H1 (cell line): ENCODE data around the gene C16orf90. TPM values are rescaled to one million over a fixed set of nuclear protein-coding genes. Genes with fewer than 3 reads are reported as not detected.

Experiments
- CTCF ChIA-PET: fragments of 300-600 bp; sonication (Branson Sonifier 250); formaldehyde crosslinking; loops from one replicate; lab custom pipeline; 2021; ENCODE audit not compliant: partially characterized antibody; lab: Charles Lee
- POLR2A ChIA-PET: fragments of 300-600 bp; sonication (Branson Sonifier 250); formaldehyde crosslinking; loops from one replicate; lab custom pipeline; 2021; ENCODE audit warnings: inconsistent platforms; ENCODE audit not compliant: partially characterized antibody; lab: Charles Lee
- DNase-seq, 2 experiments: peaks; one replicate each; pipeline versions ENCODE4 v3.0.0 to v3.0.0-alpha.2; 2010 to 2022; ENCODE audit warnings: low spot score in 2 of 2, low read depth in 1 of 2, mixed read lengths in 1 of 2
- FAIRE-seq: peaks from 2 replicates; lab custom pipeline; 2011; peaks lifted over from hg19 to GRCh38; lab: Jason Lieb, UNC
- H2AFZ ChIP-seq: 2 replicates; pipeline ENCODE4 v1.8.1; 2012; ENCODE audit warnings: low read length, inconsistent platforms
- H2AK5ac ChIP-seq: 2 replicates; pipeline ENCODE4 v1.6.1; 2013; ENCODE audit warnings: low read depth, low read length
- H2BK120ac ChIP-seq: replicated peaks from 2 replicates; pipeline ENCODE3; 2013; ENCODE audit warnings: low read depth, low read length, inconsistent platforms
- H2BK12ac ChIP-seq: 2 replicates; pipeline ENCODE4 v1.6.1; 2013; ENCODE audit warnings: low read depth, low read length
- H2BK15ac ChIP-seq: 2 replicates; pipeline ENCODE4 v1.6.1; 2013; ENCODE audit warnings: low read length
- H2BK20ac ChIP-seq: 2 replicates; pipeline ENCODE4 v1.6.1; 2013; ENCODE audit warnings: low read length
- H2BK5ac ChIP-seq: 2 replicates; pipeline ENCODE4 v1.6.1; 2013; ENCODE audit warnings: low read depth, low read length
- H3K14ac ChIP-seq: 2 replicates; pipeline ENCODE4 v1.6.1; 2013; ENCODE audit warnings: inconsistent platforms; ENCODE audit not compliant: insufficient read length
- H3K18ac ChIP-seq: 2 replicates; pipeline ENCODE4 v1.6.1; 2013; ENCODE audit warnings: low read length; ENCODE audit errors: extremely low read depth
- H3K23ac ChIP-seq: 2 replicates; pipeline ENCODE4 v1.6.1; 2013; ENCODE audit warnings: inconsistent platforms; ENCODE audit not compliant: insufficient read length
- H3K23me2 ChIP-seq: 2 replicates; pipeline ENCODE4 v1.6.1; 2013; ENCODE audit warnings: low read depth, low read length
- H3K27ac ChIP-seq: 2 replicates; pipeline ENCODE4 v1.6.1; 2011; ENCODE audit warnings: low read depth, low read length, inconsistent platforms
- H3K27me3 ChIP-seq, 4 experiments: replicated peaks in 1 of 4; 1 replicate in 1 of 4; 2 replicates in 3 of 4; pipeline versions ENCODE4 v1.6.1 to v1.8.1; 2011 to 2013; ENCODE audit warnings: low read length in 3 of 4, mild to moderate bottlenecking in 3 of 4, inconsistent platforms in 2 of 4, mixed read lengths in 2 of 4, moderate library complexity in 1 of 4; ENCODE audit not compliant: control insufficient read depth in 3 of 4, insufficient read depth in 3 of 4; ENCODE audit errors: extremely low read depth in 1 of 4
- H3K36me3 ChIP-seq, 4 experiments: 2 replicates each; pipeline versions ENCODE4 v1.6.1 to v1.8.1; 2011 to 2013; ENCODE audit warnings: mild to moderate bottlenecking in 4 of 4, low read length in 3 of 4, moderate library complexity in 2 of 4, control low read depth in 1 of 4, inconsistent platforms in 1 of 4; ENCODE audit not compliant: insufficient read depth in 4 of 4, control insufficient read depth in 2 of 4
- H3K4ac ChIP-seq: replicated peaks from 2 replicates; pipeline ENCODE3; 2013; ENCODE audit warnings: low read length, low read depth, mixed read lengths, inconsistent platforms; ENCODE audit not compliant: insufficient read length
- H3K4me1 ChIP-seq, 4 experiments: replicated peaks in 1 of 4; 1 replicate in 1 of 4; 2 replicates in 3 of 4; pipeline versions ENCODE4 v1.6.1 to v1.8.1; 2011 to 2013; ENCODE audit warnings: low read length in 3 of 4, inconsistent platforms in 2 of 4, mixed read lengths in 1 of 4; ENCODE audit not compliant: insufficient read depth in 4 of 4, control insufficient read depth in 3 of 4
- H3K4me2 ChIP-seq, 2 experiments: 2 replicates each; pipeline versions ENCODE4 v1.6.1 to v1.8.1; 2011 to 2013; ENCODE audit warnings: low read depth in 2 of 2, low read length in 2 of 2, control low read depth in 1 of 2, inconsistent platforms in 1 of 2, mild to moderate bottlenecking in 1 of 2; ENCODE audit not compliant: insufficient read depth in 1 of 2
- H3K4me3 ChIP-seq, 4 experiments: fragments of 200-600, 300-600 bp in 1 of 4; sonication (generic), shearing (Covaris generic), sonication (Bioruptor Twin) in 1 of 4; 2 replicates each; pipeline versions ENCODE4 v1.5.1 to v1.8.1; 2011 to 2016; ENCODE audit warnings: low read length in 4 of 4, low read depth in 3 of 4, control low read depth in 2 of 4, inconsistent platforms in 2 of 4, mild to moderate bottlenecking in 2 of 4, mixed read lengths in 1 of 4, moderate library complexity in 1 of 4; ENCODE audit not compliant: insufficient read depth in 2 of 4; ENCODE audit errors: extremely low read depth in 1 of 4
- H3K56ac ChIP-seq: replicated peaks from 2 replicates; pipeline ENCODE3; 2013; ENCODE audit warnings: low read depth, mild to moderate bottlenecking, mixed read lengths, low read length, inconsistent platforms; ENCODE audit not compliant: insufficient read length
- H3K79me1 ChIP-seq: 2 replicates; pipeline ENCODE4 v1.6.1; 2013; ENCODE audit warnings: low read depth, low read length, control low read depth
- H3K79me2 ChIP-seq, 2 experiments: 2 replicates each; pipeline versions ENCODE4 v1.6.1 to v1.8.1; 2012 to 2013; ENCODE audit warnings: low read length in 2 of 2, mild to moderate bottlenecking in 2 of 2, inconsistent platforms in 1 of 2; ENCODE audit not compliant: insufficient read depth in 2 of 2, control insufficient read depth in 1 of 2
- H3K9ac ChIP-seq, 4 experiments: replicated peaks in 1 of 4; 1 replicate in 1 of 4; 2 replicates in 3 of 4; pipeline versions ENCODE4 v1.6.1 to v1.8.1; 2011 to 2013; ENCODE audit warnings: low read depth in 3 of 4, low read length in 3 of 4, control low read depth in 2 of 4, mild to moderate bottlenecking in 2 of 4, moderate library complexity in 2 of 4, inconsistent platforms in 1 of 4; ENCODE audit errors: extremely low read depth in 1 of 4
- H3K9me3 ChIP-seq, 2 experiments: 2 replicates each; pipeline versions ENCODE4 v1.6.1 to v1.8.1; 2012 to 2013; ENCODE audit warnings: mild to moderate bottlenecking in 2 of 2, moderate library complexity in 2 of 2, control low read depth in 1 of 2, inconsistent platforms in 1 of 2, low read depth in 1 of 2, low read length in 1 of 2, mixed read lengths in 1 of 2; ENCODE audit not compliant: insufficient read depth in 2 of 2
- H4K20me1 ChIP-seq, 2 experiments: replicated peaks in 1 of 2; 2 replicates each; pipeline versions ENCODE3 to v1.8.1; 2011 to 2013; ENCODE audit warnings: inconsistent platforms in 2 of 2, low read length in 2 of 2, mild to moderate bottlenecking in 1 of 2; ENCODE audit not compliant: insufficient read depth in 2 of 2, control insufficient read depth in 1 of 2
- H4K5ac ChIP-seq: 2 replicates; pipeline ENCODE4 v1.6.1; 2013; ENCODE audit warnings: low read length, low read depth, mixed read lengths, inconsistent platforms; ENCODE audit not compliant: insufficient read length
- H4K8ac ChIP-seq: 2 replicates; pipeline ENCODE4 v1.8.0; 2013; ENCODE audit warnings: mild to moderate bottlenecking, moderate library complexity, low read length, inconsistent platforms; ENCODE audit not compliant: insufficient read depth; ENCODE audit errors: extremely low read depth
- H4K91ac ChIP-seq: replicated peaks from 2 replicates; pipeline ENCODE3; 2013; ENCODE audit warnings: low read length, mixed read lengths, inconsistent platforms; ENCODE audit not compliant: insufficient read length
- ASH2L ChIP-seq: fragments of 200-600, 300-600 bp; sonication (generic); IDR thresholded peaks from one replicate; pipeline ENCODE4 v1.7.1; 2017; ENCODE audit warnings: low read length
- EGR1 ChIP-seq: IDR thresholded peaks from 2 replicates; pipeline ENCODE4 v1.6.1; 2011; ENCODE audit warnings: low read depth, low read length, borderline replicate concordance
- GTF2F1 ChIP-seq: IDR thresholded peaks from 2 replicates; pipeline ENCODE4 v1.6.1; 2012; ENCODE audit warnings: low read depth, low read length, improper control_type of control experiment, borderline replicate concordance
- JUND ChIP-seq: IDR thresholded peaks from 2 replicates; pipeline ENCODE4 v1.6.1; 2011; ENCODE audit warnings: mild to moderate bottlenecking, improper control_type of control experiment, low read length
- KDM1A ChIP-seq: fragments of 200-600, 300-600 bp; sonication (generic); IDR thresholded peaks from 2 replicates; pipeline ENCODE4 v1.7.1; 2016; ENCODE audit warnings: mild to moderate bottlenecking, low read length, borderline replicate concordance
- PHF8 ChIP-seq: fragments of 200-600 bp; sonication (generic); conservative IDR thresholded peaks from 2 replicates; pipeline ENCODE4 v1.7.1; 2012; ENCODE audit warnings: low read depth, mild to moderate bottlenecking, inconsistent platforms, low read length, moderate library complexity
- POU5F1 ChIP-seq: IDR thresholded peaks from 2 replicates; pipeline ENCODE4 v1.6.1; 2011; ENCODE audit warnings: low read depth, mild to moderate bottlenecking, low read length, moderate library complexity
- RBBP5 ChIP-seq: IDR thresholded peaks from 2 replicates; pipeline ENCODE4 v1.7.1; 2012; ENCODE audit warnings: low read depth, mild to moderate bottlenecking, inconsistent platforms, low read length, moderate library complexity, borderline replicate concordance
- RFX5 ChIP-seq: IDR thresholded peaks from 2 replicates; pipeline ENCODE4 v1.6.1; 2011; ENCODE audit warnings: low read depth, low read length, improper control_type of control experiment, borderline replicate concordance
- SIN3A ChIP-seq, 2 experiments: IDR thresholded peaks in 1 of 2; conservative IDR thresholded peaks in 1 of 2; 2 replicates each; pipeline ENCODE4 v1.6.1; 2011 to 2012; ENCODE audit warnings: low read length in 2 of 2, improper control_type of control experiment in 1 of 2, low read depth in 1 of 2, mild to moderate bottlenecking in 1 of 2
- TAF7 ChIP-seq: optimal IDR thresholded peaks from 2 replicates; pipeline ENCODE3; 2011; ENCODE audit warnings: low read depth, mild to moderate bottlenecking, inconsistent platforms, low read length, moderate library complexity, borderline replicate concordance
- YY1 ChIP-seq: IDR thresholded peaks from 2 replicates; pipeline ENCODE4 v1.6.1; 2011; ENCODE audit warnings: low read depth, mild to moderate bottlenecking, low read length
- ZNF274 ChIP-seq: IDR thresholded peaks from 2 replicates; pipeline ENCODE4 v1.7.0; 2012; ENCODE audit warnings: low read length, borderline replicate concordance; ENCODE audit errors: extremely low read depth
- polyA plus RNA-seq, 7 experiments: library from polyadenylated mRNA; depleted of rRNA in 3 of 7; stranded (reverse) in 5 of 7; unstranded in 2 of 7; fragments of >200 nt in 5 of 7; fragments of 200-250 nt in 2 of 7; gene quantifications; 1 replicate in 5 of 7; 2 replicates in 1 of 7; 4 replicates in 1 of 7; pipeline versions ENCODE4 v1.2.1 to v1.2.3, GENCODE V29; 2011 to 2013; ENCODE audit warnings: missing spikeins in 2 of 7, mixed read lengths in 2 of 7
- total RNA-seq: library from RNA; stranded (reverse); fragmentation: NEBNext Ultra II Directional; extraction: Animal tissue kit (Norgen Biotek cat#: 25700); gene quantifications from 2 replicates; pipeline ENCODE4 v1.2.1, GENCODE V29; 2021

C16orf90 gene
- total and polyA plus RNA-seq, 2 of the 8 experiments (the other 6 are each of a cell fraction or from before 2014, with no cell fraction given), result not detected

- CTCF ChIA-PET, result interaction anchor here (0.6 to 3.5 kb wide), 5 partner anchors 8 to 184 kb away, joined by 3 to 15 read pairs (median 3); no protein-coding TSS in a partner anchor
- no peak for FAIRE-seq
Measured at GRCh38 chr16:3529175-3529574, 33.9 kb upstream of the C16orf90 start.

More at GRCh38 chr16:3529175-3529574, 33.9 kb upstream of the C16orf90 start:
- Histone ChIP-seq H3K9me3 (no peaks in the 10 kb centered on the region), H3K18ac (no peak overlapping the region), H3K4me3 (no peak overlapping the region), H2BK120ac (no peak overlapping the region), H3K27me3 (no peaks in the 10 kb centered on the region), H3K14ac (no peak overlapping the region), H3K23me2 (no peaks in the 10 kb centered on the region), H2BK5ac (no peak overlapping the region), H3K27ac (no peak overlapping the region), H2BK15ac (no peak overlapping the region), H4K8ac (no peak overlapping the region), H2BK20ac (no peak overlapping the region), H3K79me2 (no peaks in the 10 kb centered on the region), H3K4ac (no peak overlapping the region), H3K4me2 (no peak overlapping the region), H4K20me1 (peaks cover 0 to 1% of the 10 kb centered on the region in 2 experiments), H2AFZ (no peak overlapping the region)
- DNase-seq, result no peak
- TF ChIP-seq JUND (no peak), ASH2L (no peak), RBBP5 (no peak), EGR1 (no peak), YY1 (no peak), GTF2F1 (no peak), SIN3A (conservative IDR thresholded peaks at IDR 0.05 in 1 of 2, IDR thresholded peaks at IDR 0.05 in 1 of 2; ENCODE audit: low read depth in 1 of 2, low read length in 2 of 2) (no peak), POU5F1 (no peak), ZNF274 (no peak), PHF8 (no peak), TAF7 (no peak), RFX5 (no peak), KDM1A (no peak)
- TF ChIP-seq, all 59 proteins: peak for 0
- H2BK12ac ChIP-seq, result no peak overlapping the region
- no peak overlapping the region for H4K91ac ChIP-seq
- peaks cover 3 to 18% (median 10%) of the 10 kb centered on the region in 4 experiments; a peak in 7 of 8 replicates for H3K36me3 ChIP-seq
- POLR2A ChIA-PET, result no interaction called here
- H2AK5ac ChIP-seq, result no peak overlapping the region
- no peak overlapping the region for H3K9ac ChIP-seq
- H4K5ac ChIP-seq, result no peak overlapping the region
- H3K79me1 ChIP-seq, result no peaks in the 10 kb centered on the region
- H3K23ac ChIP-seq, result no peak overlapping the region
- H3K4me1 ChIP-seq, result no peaks in the 10 kb centered on the region
- H3K56ac ChIP-seq, result no peak overlapping the region
